HepG2 (cell line): ENCODE measurements around the gene ABCB6. TPM values are rescaled to one million over a fixed set of nuclear protein-coding genes. Genes with fewer than 3 reads are reported as not detected.

Experiments
- ARNTL ChIP-seq: sonication (generic); formaldehyde crosslinking; IDR thresholded peaks from 2 replicates; pipeline ENCODE4 v1.4.0; 2020; ENCODE audit warnings: mild to moderate bottlenecking, missing genetic modification reagents
- DR1 ChIP-seq: sonication (generic); formaldehyde crosslinking; IDR thresholded peaks from 2 replicates; pipeline ENCODE4 v1.8.0; 2021; ENCODE audit warnings: mild to moderate bottlenecking, missing genetic modification reagents, inconsistent platforms
- GTF2F1 ChIP-seq: fragments of 150-350 bp; IDR thresholded peaks from 2 replicates; pipeline ENCODE4 v1.6.1; 2014; ENCODE audit warnings: low read length
- HDAC6 ChIP-seq: fragments of 200-600 bp; sonication (generic); IDR thresholded peaks from 2 replicates; pipeline ENCODE4 v1.7.0; 2017; ENCODE audit warnings: mild to moderate bottlenecking, antibody characterized with exemption, low read length, low read depth
- HHEX ChIP-seq: IDR thresholded peaks from 2 replicates; pipeline ENCODE4 v1.6.1; 2016; ENCODE audit warnings: control low read depth
- HOXA3 ChIP-seq: sonication (generic); formaldehyde crosslinking; IDR thresholded peaks from 2 replicates; pipeline ENCODE4 v1.5.0; 2020; ENCODE audit warnings: missing genetic modification reagents
- JUNB ChIP-seq: sonication (generic); formaldehyde crosslinking; IDR thresholded peaks from 2 replicates; pipeline ENCODE4 v1.8.0; 2022; ENCODE audit warnings: missing genetic modification reagents, mild to moderate bottlenecking, borderline replicate concordance
- KDM2A ChIP-seq: sonication (generic); formaldehyde crosslinking; IDR thresholded peaks from 2 replicates; pipeline ENCODE4 v1.4.0; 2020; ENCODE audit warnings: low read depth, missing genetic modification reagents, borderline replicate concordance
- NAIF1 ChIP-seq: sonication (generic); formaldehyde crosslinking; IDR thresholded peaks from 2 replicates; pipeline ENCODE4 v1.5.0; 2020; ENCODE audit warnings: mild to moderate bottlenecking, missing genetic modification reagents, borderline replicate concordance
- NBN ChIP-seq: fragments of 450-650 bp; conservative IDR thresholded peaks from 2 replicates; pipeline ENCODE4 v1.6.1; 2017
- PAF1 ChIP-seq: IDR thresholded peaks from 2 replicates; pipeline ENCODE4 v1.6.1; 2016; ENCODE audit warnings: missing genetic modification reagents, missing compliant biosample characterization
- PHF8 ChIP-seq: sonication (generic); formaldehyde crosslinking; IDR thresholded peaks from 2 replicates; pipeline ENCODE4 v1.5.0; 2020; ENCODE audit warnings: missing genetic modification reagents
- PPARG ChIP-seq: conservative IDR thresholded peaks from 2 replicates; pipeline ENCODE4 v1.6.1; 2016; ENCODE audit warnings: missing biosample characterization, missing genetic modification reagents
- RFX5 ChIP-seq: IDR thresholded peaks from 2 replicates; pipeline ENCODE4 v1.6.1; 2011; ENCODE audit warnings: low read depth, low read length, improper control_type of control experiment
- ZBTB42 ChIP-seq: sonication (generic); formaldehyde crosslinking; IDR thresholded peaks from 2 replicates; pipeline ENCODE4 v1.5.0; 2020; ENCODE audit warnings: mild to moderate bottlenecking, missing genetic modification reagents
- ZNF251 ChIP-seq: sonication (generic); formaldehyde crosslinking; IDR thresholded peaks from 2 replicates; pipeline ENCODE4 v1.9.0; 2021; ENCODE audit warnings: mild to moderate bottlenecking, missing genetic modification reagents
- ZNF337 ChIP-seq: sonication (generic); formaldehyde crosslinking; IDR thresholded peaks from 2 replicates; pipeline ENCODE4 v1.5.1; 2020; ENCODE audit warnings: missing genetic modification reagents, low read depth, mild to moderate bottlenecking, borderline replicate concordance
- ZNF552 ChIP-seq: sonication (generic); formaldehyde crosslinking; IDR thresholded peaks from 2 replicates; pipeline ENCODE4 v1.9.0; 2022; ENCODE audit warnings: missing genetic modification reagents, mild to moderate bottlenecking, borderline replicate concordance
- ZNF629 ChIP-seq: sonication (generic); formaldehyde crosslinking; conservative IDR thresholded peaks from 2 replicates; pipeline ENCODE4 v1.5.0; 2020; ENCODE audit warnings: missing genetic modification reagents
- ZSCAN20 ChIP-seq: sonication (generic); formaldehyde crosslinking; IDR thresholded peaks from 2 replicates; pipeline ENCODE4 v1.4.0; 2020; ENCODE audit warnings: missing genetic modification reagents, mild to moderate bottlenecking, borderline replicate concordance
- polyA plus RNA-seq, 8 experiments: library from polyadenylated mRNA; depleted of rRNA in 3 of 8; stranded (reverse) in 7 of 8; unstranded in 1 of 8; fragments of >200 nt; fragmentation: Illumina TruSeq in 4 of 8; extraction: Trizol in 4 of 8; gene quantifications; 2 replicates each; pipeline versions ENCODE4 v1.2.1 to v1.2.3, GENCODE V29; 2011 to 2016; ENCODE audit warnings: low read depth in 4 of 8, missing spikeins in 1 of 8, mixed read lengths in 1 of 8; ENCODE audit not compliant: insufficient read depth in 1 of 8
- total RNA-seq, 5 experiments: library from RNA; depleted of rRNA; stranded (reverse); fragments of >200 nt; fragmentation: Illumina TruSeq; extraction: Trizol; gene quantifications; 2 replicates each; pipeline ENCODE4 v1.2.3, GENCODE V29; 2016; ENCODE audit warnings: low read depth in 1 of 5
- TF ChIP-seq, protein P1 (sequence below): sonication (generic); formaldehyde crosslinking; IDR thresholded peaks from 2 replicates; pipeline ENCODE4; 2020; ENCODE audit warnings: missing genetic modification reagents, mild to moderate bottlenecking, borderline replicate concordance
- TF ChIP-seq, protein P2 (sequence below): sonication (generic); formaldehyde crosslinking; IDR thresholded peaks from 2 replicates; pipeline ENCODE4 v1.5.0; 2020; ENCODE audit warnings: missing genetic modification reagents, mild to moderate bottlenecking, borderline replicate concordance
- TF ChIP-seq, protein P3 (sequence below): sonication (generic); formaldehyde crosslinking; IDR thresholded peaks from 2 replicates; pipeline ENCODE4 v1.4.0; 2020; ENCODE audit warnings: mild to moderate bottlenecking, missing genetic modification reagents
- TF ChIP-seq, protein P4 (sequence below): sonication (generic); formaldehyde crosslinking; IDR thresholded peaks from 2 replicates; pipeline ENCODE4 v1.4.0; 2020; ENCODE audit warnings: missing genetic modification reagents, mild to moderate bottlenecking, borderline replicate concordance

ABCB6 gene
- total and polyA plus RNA-seq, 2 of the 13 experiments (the other 11 are each of a cell fraction or from before 2014, with no cell fraction given): 91.1 to 137 TPM

DNA sequence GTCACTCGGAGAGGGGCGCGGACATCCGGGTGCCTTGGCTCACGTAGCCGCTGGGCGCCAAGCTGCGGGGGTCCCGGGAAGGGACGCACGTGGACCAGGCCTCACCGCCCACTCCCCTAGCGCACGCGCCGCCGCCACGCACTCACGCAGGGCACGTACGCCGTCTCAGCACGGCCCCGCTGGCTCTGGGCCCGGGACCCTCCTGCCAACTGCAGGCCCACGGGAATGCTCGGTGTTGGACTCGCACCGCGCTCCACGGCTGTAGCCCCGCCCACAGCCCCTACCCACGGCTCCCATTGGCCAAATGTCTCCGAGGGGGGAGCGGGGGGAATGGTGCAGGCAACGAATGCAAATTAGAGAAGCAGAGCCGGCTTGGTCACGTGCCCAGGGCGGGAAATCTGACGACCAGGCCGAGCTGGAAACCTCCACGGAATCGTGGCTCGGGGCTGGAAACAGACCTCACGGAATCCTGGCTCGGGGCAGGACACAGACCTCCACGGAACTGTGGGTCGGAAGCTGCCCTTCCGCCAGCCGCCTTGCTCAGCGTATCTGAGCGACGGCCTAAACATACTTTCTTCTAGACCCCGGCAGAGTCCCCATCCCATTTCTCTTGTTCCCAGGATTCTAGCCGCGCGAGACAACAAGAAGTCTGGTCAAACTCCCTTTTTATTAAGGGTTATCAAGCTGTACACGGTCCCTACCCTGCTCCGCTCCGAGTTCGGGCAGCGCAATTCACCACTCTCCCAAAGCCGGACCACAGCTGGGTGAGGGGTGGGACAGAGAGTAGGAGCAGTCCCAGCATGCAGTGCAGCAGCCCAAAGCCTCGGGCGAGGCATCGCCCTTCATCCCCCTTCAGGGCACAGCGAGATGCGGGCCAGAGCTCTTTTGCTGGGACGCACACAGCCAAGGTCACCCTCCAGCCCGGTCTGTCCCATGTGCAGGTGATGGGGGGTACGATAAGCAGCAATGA lies at the start of gene ABCB6 (continued):
- TF ChIP-seq ZNF629 (CRISPR knock-in tag): peak; percentile 32; the same call in 1 of the 2 replicates
- TF ChIP-seq PAF1 (CRISPR knock-in tag): peak; percentile 93
- peak; percentile 51; the same call in 1 of the 2 replicates for TF ChIP-seq ZNF552 (CRISPR knock-in tag)
- peak; percentile 32; the same call in 1 of the 2 replicates for TF ChIP-seq RFX5
- TF ChIP-seq DR1 (CRISPR knock-in tag): peak; percentile 93
- TF ChIP-seq JUNB: no peak
- TF ChIP-seq, protein P1, sequence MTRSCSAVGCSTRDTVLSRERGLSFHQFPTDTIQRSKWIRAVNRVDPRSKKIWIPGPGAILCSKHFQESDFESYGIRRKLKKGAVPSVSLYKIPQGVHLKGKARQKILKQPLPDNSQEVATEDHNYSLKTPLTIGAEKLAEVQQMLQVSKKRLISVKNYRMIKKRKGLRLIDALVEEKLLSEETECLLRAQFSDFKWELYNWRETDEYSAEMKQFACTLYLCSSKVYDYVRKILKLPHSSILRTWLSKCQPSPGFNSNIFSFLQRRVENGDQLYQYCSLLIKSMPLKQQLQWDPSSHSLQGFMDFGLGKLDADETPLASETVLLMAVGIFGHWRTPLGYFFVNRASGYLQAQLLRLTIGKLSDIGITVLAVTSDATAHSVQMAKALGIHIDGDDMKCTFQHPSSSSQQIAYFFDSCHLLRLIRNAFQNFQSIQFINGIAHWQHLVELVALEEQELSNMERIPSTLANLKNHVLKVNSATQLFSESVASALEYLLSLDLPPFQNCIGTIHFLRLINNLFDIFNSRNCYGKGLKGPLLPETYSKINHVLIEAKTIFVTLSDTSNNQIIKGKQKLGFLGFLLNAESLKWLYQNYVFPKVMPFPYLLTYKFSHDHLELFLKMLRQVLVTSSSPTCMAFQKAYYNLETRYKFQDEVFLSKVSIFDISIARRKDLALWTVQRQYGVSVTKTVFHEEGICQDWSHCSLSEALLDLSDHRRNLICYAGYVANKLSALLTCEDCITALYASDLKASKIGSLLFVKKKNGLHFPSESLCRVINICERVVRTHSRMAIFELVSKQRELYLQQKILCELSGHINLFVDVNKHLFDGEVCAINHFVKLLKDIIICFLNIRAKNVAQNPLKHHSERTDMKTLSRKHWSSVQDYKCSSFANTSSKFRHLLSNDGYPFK (CRISPR knock-in tag): peak; percentile 85
- TF ChIP-seq ARNTL (CRISPR knock-in tag): peak; percentile 96
- TF ChIP-seq, protein P2, sequence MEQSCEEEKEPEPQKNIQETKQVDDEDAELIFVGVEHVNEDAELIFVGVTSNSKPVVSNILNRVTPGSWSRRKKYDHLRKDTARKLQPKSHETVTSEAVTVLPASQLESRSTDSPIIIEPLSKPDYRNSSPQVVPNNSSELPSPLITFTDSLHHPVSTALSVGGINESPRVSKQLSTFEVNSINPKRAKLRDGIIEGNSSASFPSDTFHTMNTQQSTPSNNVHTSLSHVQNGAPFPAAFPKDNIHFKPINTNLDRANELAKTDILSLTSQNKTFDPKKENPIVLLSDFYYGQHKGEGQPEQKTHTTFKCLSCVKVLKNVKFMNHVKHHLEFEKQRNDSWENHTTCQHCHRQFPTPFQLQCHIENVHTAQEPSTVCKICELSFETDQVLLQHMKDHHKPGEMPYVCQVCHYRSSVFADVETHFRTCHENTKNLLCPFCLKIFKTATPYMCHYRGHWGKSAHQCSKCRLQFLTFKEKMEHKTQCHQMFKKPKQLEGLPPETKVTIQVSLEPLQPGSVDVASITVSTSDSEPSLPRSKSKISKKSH (CRISPR knock-in tag): peak; percentile 95
- no peak for TF ChIP-seq HDAC6
- TF ChIP-seq PPARG (CRISPR knock-in tag): peak; percentile 67; the same call in 1 of the 2 replicates
- TF ChIP-seq ZNF337 (CRISPR knock-in tag): no peak; the same call in 1 of the 2 replicates
- TF ChIP-seq HOXA3: peak; percentile 90
- peak; percentile 19; the same call in 1 of the 2 replicates for TF ChIP-seq GTF2F1
- peak; percentile 90; the same call in 1 of the 2 replicates for TF ChIP-seq NAIF1
- TF ChIP-seq, protein P3, sequence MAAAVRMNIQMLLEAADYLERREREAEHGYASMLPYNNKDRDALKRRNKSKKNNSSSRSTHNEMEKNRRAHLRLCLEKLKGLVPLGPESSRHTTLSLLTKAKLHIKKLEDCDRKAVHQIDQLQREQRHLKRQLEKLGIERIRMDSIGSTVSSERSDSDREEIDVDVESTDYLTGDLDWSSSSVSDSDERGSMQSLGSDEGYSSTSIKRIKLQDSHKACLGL (CRISPR knock-in tag): peak; percentile 99
- peak; percentile 93; the same call in 1 of the 2 replicates for TF ChIP-seq ZSCAN20
- no peak for TF ChIP-seq NBN
- peak; percentile 100 for TF ChIP-seq KDM2A (CRISPR knock-in tag)
- no peak for TF ChIP-seq HHEX (CRISPR knock-in tag)
- TF ChIP-seq ZBTB42 (CRISPR knock-in tag): peak; percentile 49
- 0 out of 2 replicates have a peak, but pooled peaks have one; percentile 86 for TF ChIP-seq ZNF251 (CRISPR knock-in tag)
- peak; percentile 90 for TF ChIP-seq PHF8 (CRISPR knock-in tag)
- TF ChIP-seq, protein P4, sequence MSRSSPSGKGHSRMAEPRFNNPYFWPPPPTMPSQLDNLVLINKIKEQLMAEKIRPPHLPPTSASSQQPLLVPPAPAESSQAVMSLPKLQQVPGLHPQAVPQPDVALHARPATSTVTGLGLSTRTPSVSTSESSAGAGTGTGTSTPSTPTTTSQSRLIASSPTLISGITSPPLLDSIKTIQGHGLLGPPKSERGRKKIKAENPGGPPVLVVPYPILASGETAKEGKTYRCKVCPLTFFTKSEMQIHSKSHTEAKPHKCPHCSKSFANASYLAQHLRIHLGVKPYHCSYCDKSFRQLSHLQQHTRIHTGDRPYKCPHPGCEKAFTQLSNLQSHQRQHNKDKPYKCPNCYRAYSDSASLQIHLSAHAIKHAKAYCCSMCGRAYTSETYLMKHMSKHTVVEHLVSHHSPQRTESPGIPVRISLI (CRISPR knock-in tag): peak; percentile 53; the same call in 1 of the 2 replicates
